Hepatocyte (in vitro differentiated cells): ENCODE measurements around the gene MAP4K2. TPM values are rescaled to one million over a fixed set of nuclear protein-coding genes. Genes with fewer than 3 reads are reported as not detected.

ENCODE experiments used
- DNase-seq: peaks from one replicate; pipeline ENCODE4 v3.0.0-alpha.2; 2016; ENCODE audit warnings: low spot score
- H2AFZ ChIP-seq: fragments of 200-600 bp; sonication (generic); 2 replicates; pipeline ENCODE4 v1.6.0; 2016; ENCODE audit warnings: antibody characterized with exemption, mild to moderate bottlenecking
- H3K27ac ChIP-seq: fragments of 200-600 bp; sonication (generic); 2 replicates; pipeline ENCODE4 v1.5.1; 2016; ENCODE audit warnings: mild to moderate bottlenecking
- H3K27me3 ChIP-seq: fragments of 200-600 bp; sonication (generic); 2 replicates; pipeline ENCODE4 v1.6.1; 2016
- H3K36me3 ChIP-seq: fragments of 200-600 bp; sonication (generic); replicated peaks from 2 replicates; pipeline ENCODE4 v1.5.1; 2016; ENCODE audit warnings: low read depth; ENCODE audit not compliant: insufficient read depth
- H3K4me1 ChIP-seq: fragments of 200-600 bp; sonication (generic); 2 replicates; pipeline ENCODE4 v1.5.1; 2016; ENCODE audit warnings: mild to moderate bottlenecking, moderate library complexity; ENCODE audit not compliant: insufficient read depth
- H3K4me2 ChIP-seq: fragments of 200-600 bp; sonication (generic); 2 replicates; pipeline ENCODE4 v1.6.0; 2016
- H3K4me3 ChIP-seq: fragments of 200-600 bp; sonication (generic); 2 replicates; pipeline ENCODE4 v1.5.1; 2016; ENCODE audit warnings: mild to moderate bottlenecking
- H3K79me2 ChIP-seq: fragments of 200-600 bp; sonication (generic); 2 replicates; pipeline ENCODE4 v1.6.0; 2017; ENCODE audit warnings: mild to moderate bottlenecking
- H3K9me2 ChIP-seq: fragments of 200-600 bp; sonication (generic); replicated peaks from 2 replicates; pipeline ENCODE4 v1.6.0; 2017; ENCODE audit warnings: mild to moderate bottlenecking; ENCODE audit not compliant: insufficient read depth
- H3K9me3 ChIP-seq: fragments of 200-600 bp; sonication (generic); 2 replicates; pipeline ENCODE4 v1.5.1; 2016; ENCODE audit warnings: low read depth, mild to moderate bottlenecking
- H4K20me1 ChIP-seq: fragments of 200-600 bp; sonication (generic); 2 replicates; pipeline ENCODE4 v1.6.0; 2016; ENCODE audit warnings: mild to moderate bottlenecking; ENCODE audit not compliant: insufficient read depth, poor library complexity, severe bottlenecking
- EZH2 ChIP-seq: fragments of 200-600 bp; sonication (generic); IDR thresholded peaks from 2 replicates; pipeline ENCODE4 v1.6.1; 2016; ENCODE audit warnings: antibody characterized with exemption, mild to moderate bottlenecking, borderline replicate concordance
- EZH2phosphoT487 ChIP-seq: fragments of 200-600 bp; sonication (generic); IDR thresholded peaks from one replicate; pipeline ENCODE4 v1.6.1; 2018; ENCODE audit warnings: antibody characterized with exemption, mild to moderate bottlenecking, low read depth, moderate library complexity; ENCODE audit not compliant: unreplicated experiment, severe bottlenecking
- WGBS: methylation state at CpG from one replicate; pipeline ENCODE4 v1.1.6; 2016; ENCODE audit warnings: low lambda C conversion rate; ENCODE audit errors: missing lambda C conversion rate; 5-methylcytosine and 5-hydroxymethylcytosine counted together
- polyA plus RNA-seq: library from polyadenylated mRNA; unstranded; fragments of >200 nt; fragmentation: Nextera tagmentation; extraction: Ambion mirVana; gene quantifications from 2 replicates; pipeline ENCODE4 v1.2.1, GENCODE V29; 2016
- total RNA-seq: library from RNA; depleted of rRNA; stranded (reverse); fragments of >200 nt; gene quantifications from 2 replicates; pipeline ENCODE4 v1.2.3, GENCODE V29; 2014
- TF ChIP-seq, protein P1 (sequence below): fragments of 200-600 bp; sonication (generic); IDR thresholded peaks from 2 replicates; pipeline ENCODE4 v1.5.1; 2016; ENCODE audit warnings: antibody characterized with exemption, mild to moderate bottlenecking; ENCODE audit not compliant: poor library complexity

The MAP4K2 gene
- total and polyA plus RNA-seq, 2 experiments from 2014 or later = 7.8 to 9.0 TPM

GRCh38 chr11:64799256-64799622 is 3.8 kb downstream of the MAP4K2 start:
- Histone ChIP-seq H3K4me2 (no peak overlapping the region), H3K9me3 (no peaks in the 10 kb centered on the region), H3K9me2 (no peaks in the 10 kb centered on the region), H3K4me3 (no peak overlapping the region), H3K4me1 (peaks cover 17% of the 10 kb centered on the region), H2AFZ (no peak overlapping the region), H3K79me2 (no peaks in the 10 kb centered on the region), H4K20me1 (no peaks in the 10 kb centered on the region), H3K36me3 (no peaks in the 10 kb centered on the region), H3K27me3 (no peaks in the 10 kb centered on the region), H3K27ac (no peak overlapping the region)
- DNase-seq = no peak
- 89% methylated on average over 7 of the region's 7 CpGs for WGBS
- TF ChIP-seq EZH2phosphoT487 (no peak), EZH2 (no peak)
- TF ChIP-seq, protein P1, sequence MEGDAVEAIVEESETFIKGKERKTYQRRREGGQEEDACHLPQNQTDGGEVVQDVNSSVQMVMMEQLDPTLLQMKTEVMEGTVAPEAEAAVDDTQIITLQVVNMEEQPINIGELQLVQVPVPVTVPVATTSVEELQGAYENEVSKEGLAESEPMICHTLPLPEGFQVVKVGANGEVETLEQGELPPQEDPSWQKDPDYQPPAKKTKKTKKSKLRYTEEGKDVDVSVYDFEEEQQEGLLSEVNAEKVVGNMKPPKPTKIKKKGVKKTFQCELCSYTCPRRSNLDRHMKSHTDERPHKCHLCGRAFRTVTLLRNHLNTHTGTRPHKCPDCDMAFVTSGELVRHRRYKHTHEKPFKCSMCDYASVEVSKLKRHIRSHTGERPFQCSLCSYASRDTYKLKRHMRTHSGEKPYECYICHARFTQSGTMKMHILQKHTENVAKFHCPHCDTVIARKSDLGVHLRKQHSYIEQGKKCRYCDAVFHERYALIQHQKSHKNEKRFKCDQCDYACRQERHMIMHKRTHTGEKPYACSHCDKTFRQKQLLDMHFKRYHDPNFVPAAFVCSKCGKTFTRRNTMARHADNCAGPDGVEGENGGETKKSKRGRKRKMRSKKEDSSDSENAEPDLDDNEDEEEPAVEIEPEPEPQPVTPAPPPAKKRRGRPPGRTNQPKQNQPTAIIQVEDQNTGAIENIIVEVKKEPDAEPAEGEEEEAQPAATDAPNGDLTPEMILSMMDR = no peak

DNA sequence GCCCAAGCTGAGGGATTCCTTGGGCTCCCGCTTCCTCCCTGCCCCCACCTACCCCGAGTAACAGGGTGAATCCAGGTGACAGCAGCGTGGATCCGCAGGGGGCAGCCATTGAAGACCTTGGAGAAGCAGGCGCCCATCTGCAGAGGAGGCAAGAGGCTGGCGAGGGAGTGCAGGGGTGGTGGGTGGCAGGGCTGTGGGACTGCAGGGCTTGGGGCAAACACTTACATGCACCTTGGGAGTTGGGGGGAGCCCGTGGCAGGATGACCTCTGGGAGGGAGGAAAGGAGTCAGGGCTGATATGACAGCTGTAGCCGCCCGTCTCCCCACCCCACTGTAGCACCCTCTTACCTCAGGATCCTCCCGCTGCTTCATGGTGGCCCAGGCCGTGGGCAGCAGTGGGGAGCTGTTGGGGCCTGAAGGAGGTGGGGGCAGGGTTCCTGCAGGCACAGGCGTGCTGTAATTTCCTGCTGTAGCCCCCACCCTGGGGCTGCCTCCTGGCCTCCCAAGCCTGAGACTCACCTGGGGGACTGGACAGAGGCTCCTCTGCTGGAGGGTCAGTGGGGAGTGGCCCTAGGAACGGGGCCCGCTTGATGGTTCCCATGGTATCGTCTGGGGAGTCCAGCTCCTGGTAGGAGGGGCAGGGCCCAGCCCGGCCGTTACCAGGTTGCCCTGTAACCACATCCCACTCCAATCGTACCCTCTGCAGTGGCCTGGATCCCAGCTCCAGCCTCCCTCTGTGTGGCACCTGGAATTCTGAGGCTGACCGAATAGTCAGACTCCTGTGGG is 6.1 kb downstream of the MAP4K2 start:
- Histone ChIP-seq H3K27me3 (no peaks in the 10 kb centered on the region), H3K79me2 (no peaks in the 10 kb centered on the region), H3K4me1 (peaks cover 4% of the 10 kb centered on the region), H3K36me3 (no peaks in the 10 kb centered on the region), H3K9me2 (no peaks in the 10 kb centered on the region), H3K4me2 (no peak overlapping the region), H3K9me3 (no peaks in the 10 kb centered on the region), H4K20me1 (no peaks in the 10 kb centered on the region), H2AFZ (no peak overlapping the region), H3K27ac (no peak overlapping the region), H3K4me3 (no peak overlapping the region)
- 97% methylated on average over 19 of the region's 19 CpGs for WGBS
- no peak for DNase-seq
- TF ChIP-seq, protein P1 = no peak
- TF ChIP-seq EZH2phosphoT487 (no peak), EZH2 (no peak)

GRCh38 chr11:64796047-64796756 is 6.8 kb downstream of the MAP4K2 start:
- TF ChIP-seq EZH2phosphoT487 (no peak), EZH2 (no peak)
- TF ChIP-seq, protein P1 = no peak
- Histone ChIP-seq H3K4me2 (no peak overlapping the region), H3K36me3 (no peaks in the 10 kb centered on the region), H3K27ac (no peak overlapping the region), H3K9me3 (no peaks in the 10 kb centered on the region), H2AFZ (no peak overlapping the region), H3K79me2 (no peaks in the 10 kb centered on the region), H3K27me3 (no peaks in the 10 kb centered on the region), H3K9me2 (no peaks in the 10 kb centered on the region), H4K20me1 (no peaks in the 10 kb centered on the region), H3K4me3 (no peak overlapping the region), H3K4me1 (no peaks in the 10 kb centered on the region)
- no peak for DNase-seq
- WGBS = 91% methylated on average over 19 of the region's 19 CpGs
